ENCODE measurements around the gene ANGPT4. TPM values are rescaled to one million over a fixed set of nuclear protein-coding genes. Genes with fewer than 3 reads are reported as not detected.

ANGPT4 gene
- total RNA-seq, 1 experiment from 2014 or later: not detected

DNA sequence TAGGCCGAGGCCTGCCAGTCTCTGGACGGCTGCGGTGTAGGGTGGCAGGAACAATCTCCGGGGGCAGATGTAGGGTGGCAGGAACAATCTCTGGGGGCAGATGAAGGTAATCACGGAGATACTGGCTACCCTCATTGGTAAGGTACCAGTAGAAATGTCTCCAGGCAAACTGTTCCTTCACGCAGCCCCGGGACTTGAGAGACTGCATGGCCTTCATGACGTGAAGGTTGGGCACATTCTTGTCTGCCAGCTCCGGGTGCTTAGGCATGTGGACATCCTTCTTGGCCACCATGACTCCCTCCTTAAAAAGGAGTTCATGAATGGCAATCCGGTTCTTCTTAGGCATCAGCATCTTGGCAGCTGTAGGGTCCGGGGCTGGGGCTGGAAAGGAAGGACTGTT lies 76.5 kb downstream of the ANGPT4 start:
- peaks cover 9% of the 10 kb centered on the region for H3K4me1 ChIP-seq (ENCODE audit: low read length)
- H3K79me2 ChIP-seq (ENCODE audit: low read length): no peaks in the 10 kb centered on the region
- H3K4me3 ChIP-seq (ENCODE audit: low read length): no peak overlapping the region
- no peaks in the 10 kb centered on the region for H3K36me3 ChIP-seq (ENCODE audit: insufficient read depth, low read length)
- H3K27ac ChIP-seq (ENCODE audit: low read length): no peak overlapping the region
- 0 out of 2 replicates have a peak, but pooled peaks cover 2% of the 10 kb centered on the region for H3K27me3 ChIP-seq (ENCODE audit: low read length)
- H3K9ac ChIP-seq (ENCODE audit: low read length): no peak overlapping the region
- peaks cover 7% of the 10 kb centered on the region; the same call in 1 of the 2 replicates for H4K20me1 ChIP-seq (ENCODE audit: insufficient read depth, low read depth, low read length)
- H2AFZ ChIP-seq (ENCODE audit: low read length): no peak overlapping the region
- no peak for DNase-seq
- no peaks in the 10 kb centered on the region for H3K9me2 ChIP-seq (replicated peaks; ENCODE audit: insufficient read depth, low read length)
- H3K9me3 ChIP-seq (ENCODE audit: low read length): no peaks in the 10 kb centered on the region
- no peak overlapping the region for H3K4me2 ChIP-seq (ENCODE audit: low read depth, low read length, poor library complexity, severe bottlenecking)

DNA sequence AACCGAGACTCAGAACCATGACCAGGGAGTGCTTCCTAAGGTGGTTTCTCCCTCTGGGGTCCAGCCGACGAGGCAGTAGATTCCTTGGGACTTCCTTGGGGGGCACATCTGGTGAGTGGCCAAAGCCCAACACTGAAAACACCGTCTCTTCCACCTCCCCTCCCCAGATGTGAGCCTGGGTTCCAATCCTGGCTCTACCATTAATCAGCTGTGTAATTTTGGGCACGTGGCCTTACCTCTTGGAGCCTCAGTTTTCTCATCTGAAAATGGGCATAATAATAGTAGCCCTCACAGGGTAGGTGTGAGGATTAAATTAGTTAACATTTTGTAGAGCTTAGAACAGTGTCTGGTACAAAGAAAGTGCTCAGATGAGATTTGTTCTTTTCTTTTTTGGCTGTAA lies 77.1 kb downstream of the ANGPT4 start:
- Histone ChIP-seq H3K4me3 (ENCODE audit: low read length) (no peak overlapping the region), H3K4me2 (ENCODE audit: low read depth, low read length, poor library complexity, severe bottlenecking) (no peak overlapping the region), H3K79me2 (ENCODE audit: low read length) (no peaks in the 10 kb centered on the region), H3K27ac (ENCODE audit: low read length) (no peak overlapping the region), H3K36me3 (ENCODE audit: insufficient read depth, low read length) (no peaks in the 10 kb centered on the region), H3K27me3 (ENCODE audit: low read length) (0 out of 2 replicates have a peak, but pooled peaks cover 2% of the 10 kb centered on the region), H2AFZ (ENCODE audit: low read length) (no peak overlapping the region), H4K20me1 (ENCODE audit: insufficient read depth, low read depth, low read length) (peaks cover 6% of the 10 kb centered on the region; the same call in 1 of the 2 replicates), H3K9me2 (replicated peaks; ENCODE audit: insufficient read depth, low read length) (no peaks in the 10 kb centered on the region), H3K9me3 (ENCODE audit: low read length) (no peaks in the 10 kb centered on the region), H3K4me1 (ENCODE audit: low read length) (peaks cover 13% of the 10 kb centered on the region), H3K9ac (ENCODE audit: low read length) (no peak overlapping the region)
- no peak for DNase-seq

DNA sequence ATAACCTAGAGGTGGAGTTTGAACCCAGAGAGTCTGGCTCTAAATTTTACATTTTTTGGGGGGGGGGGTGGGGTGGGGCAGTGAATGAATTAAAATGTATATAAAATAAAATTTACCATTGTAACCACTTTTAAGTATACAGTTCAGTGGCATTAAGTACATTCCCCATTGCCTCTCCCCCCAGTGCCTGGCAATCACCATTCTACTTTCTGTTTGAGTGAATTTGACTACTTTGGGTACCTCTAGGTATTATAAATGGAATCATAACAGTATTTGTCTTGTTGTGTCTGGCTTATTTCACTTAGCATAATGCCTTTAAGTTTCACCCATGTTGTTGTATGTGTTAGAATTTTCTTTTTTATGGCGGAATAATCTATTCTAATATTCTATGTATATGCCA lies 79.9 kb downstream of the ANGPT4 start:
- no peaks in the 10 kb centered on the region for H4K20me1 ChIP-seq (ENCODE audit: insufficient read depth, low read depth, low read length)
- no peaks in the 10 kb centered on the region for H3K9me3 ChIP-seq (ENCODE audit: low read length)
- H3K4me2 ChIP-seq (ENCODE audit: low read depth, low read length, poor library complexity, severe bottlenecking): no peak overlapping the region
- H3K36me3 ChIP-seq (ENCODE audit: insufficient read depth, low read length): no peaks in the 10 kb centered on the region
- H3K9ac ChIP-seq (ENCODE audit: low read length): no peak overlapping the region
- no peaks in the 10 kb centered on the region for H3K79me2 ChIP-seq (ENCODE audit: low read length)
- H3K9me2 ChIP-seq (replicated peaks; ENCODE audit: insufficient read depth, low read length): no peaks in the 10 kb centered on the region
- H3K27me3 ChIP-seq (ENCODE audit: low read length): 0 out of 2 replicates have a peak, but pooled peaks cover 2% of the 10 kb centered on the region
- no peak overlapping the region for H3K4me3 ChIP-seq (ENCODE audit: low read length)
- H3K27ac ChIP-seq (ENCODE audit: low read length): no peak overlapping the region
- H2AFZ ChIP-seq (ENCODE audit: low read length): no peak overlapping the region
- DNase-seq: no peak
- peaks cover 22% of the 10 kb centered on the region for H3K4me1 ChIP-seq (ENCODE audit: low read length)

GRCh38 chr20:835608-836045 lies 80.5 kb downstream of the ANGPT4 start:
- Histone ChIP-seq H3K9me2 (replicated peaks; ENCODE audit: insufficient read depth, low read length) (no peaks in the 10 kb centered on the region), H3K4me3 (ENCODE audit: low read length) (no peak overlapping the region), H3K27me3 (ENCODE audit: low read length) (0 out of 2 replicates have a peak, but pooled peaks cover 2% of the 10 kb centered on the region), H3K27ac (ENCODE audit: low read length) (no peak overlapping the region), H3K4me2 (ENCODE audit: low read depth, low read length, poor library complexity, severe bottlenecking) (no peak overlapping the region), H3K79me2 (ENCODE audit: low read length) (no peaks in the 10 kb centered on the region), H3K4me1 (ENCODE audit: low read length) (peaks cover 22% of the 10 kb centered on the region), H3K9me3 (ENCODE audit: low read length) (no peaks in the 10 kb centered on the region), H3K36me3 (ENCODE audit: insufficient read depth, low read length) (no peaks in the 10 kb centered on the region), H2AFZ (ENCODE audit: low read length) (no peak overlapping the region), H4K20me1 (ENCODE audit: insufficient read depth, low read depth, low read length) (no peaks in the 10 kb centered on the region), H3K9ac (ENCODE audit: low read length) (peak overlapping the region; percentile 13; the same call in 1 of the 2 replicates)
- no peak for DNase-seq

GRCh38 chr20:834151-834746 lies 81.9 kb downstream of the ANGPT4 start:
- Histone ChIP-seq H3K9me2 (replicated peaks; ENCODE audit: insufficient read depth, low read length) (no peaks in the 10 kb centered on the region), H3K9ac (ENCODE audit: low read length) (peak overlapping the region; percentile 68), H3K27me3 (ENCODE audit: low read length) (0 out of 2 replicates have a peak, but pooled peaks cover 2% of the 10 kb centered on the region), H2AFZ (ENCODE audit: low read length) (peak overlapping the region; percentile 87), H3K27ac (ENCODE audit: low read length) (no peak overlapping the region), H4K20me1 (ENCODE audit: insufficient read depth, low read depth, low read length) (no peaks in the 10 kb centered on the region), H3K4me2 (ENCODE audit: low read depth, low read length, poor library complexity, severe bottlenecking) (peak overlapping the region; percentile 96), H3K9me3 (ENCODE audit: low read length) (no peaks in the 10 kb centered on the region), H3K79me2 (ENCODE audit: low read length) (no peaks in the 10 kb centered on the region), H3K36me3 (ENCODE audit: insufficient read depth, low read length) (no peaks in the 10 kb centered on the region), H3K4me1 (ENCODE audit: low read length) (peaks cover 22% of the 10 kb centered on the region), H3K4me3 (ENCODE audit: low read length) (peak overlapping the region; percentile 74)
- DNase-seq: no peak

- H3K4me2 ChIP-seq (ENCODE audit: low read depth, low read length, poor library complexity, severe bottlenecking): peak within 1 kb of the TSS; percentile 96
- peak; percentile 97 for DNase-seq
- peak within 1 kb of the TSS; percentile 91 for H2AFZ ChIP-seq (ENCODE audit: low read length)
These were observed 82.5 kb downstream of the ANGPT4 start, which contains the start of gene FAM110A for GRCh38 chr20:833450-834150. FAM110A (plus strand) TSS chr20:833715; CDS start chr20:844805, 11,090 bp downstream.

DNA sequence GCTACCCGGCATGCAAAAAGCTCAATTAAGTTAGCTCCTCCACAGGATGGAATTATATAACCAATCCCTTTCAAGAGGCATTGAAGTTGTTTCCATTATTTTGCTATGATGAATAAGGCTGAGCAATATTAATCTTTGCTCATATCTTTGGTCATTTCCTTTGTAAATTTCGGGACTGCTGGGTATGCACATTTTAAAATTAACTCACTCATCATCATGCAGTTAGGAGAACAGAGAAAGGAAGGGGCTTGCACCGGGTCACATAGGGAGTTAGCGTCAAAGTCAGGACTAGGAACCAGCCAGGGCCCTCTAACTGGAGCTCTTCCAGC lies 83.0 kb downstream of the ANGPT4 start:
- Histone ChIP-seq H4K20me1 (ENCODE audit: insufficient read depth, low read depth, low read length) (no peaks in the 10 kb centered on the region), H3K9ac (ENCODE audit: low read length) (peak overlapping the region; percentile 68), H3K9me3 (ENCODE audit: low read length) (no peaks in the 10 kb centered on the region), H3K9me2 (replicated peaks; ENCODE audit: insufficient read depth, low read length) (no peaks in the 10 kb centered on the region), H3K36me3 (ENCODE audit: insufficient read depth, low read length) (no peaks in the 10 kb centered on the region), H3K27me3 (ENCODE audit: low read length) (0 out of 2 replicates have a peak, but pooled peaks cover 2% of the 10 kb centered on the region), H3K4me2 (ENCODE audit: low read depth, low read length, poor library complexity, severe bottlenecking) (peak overlapping the region; percentile 96), H3K79me2 (ENCODE audit: low read length) (no peaks in the 10 kb centered on the region), H2AFZ (ENCODE audit: low read length) (peak overlapping the region; percentile 91), H3K4me3 (ENCODE audit: low read length) (peak overlapping the region; percentile 74), H3K4me1 (ENCODE audit: low read length) (peaks cover 22% of the 10 kb centered on the region), H3K27ac (ENCODE audit: low read length) (no peak overlapping the region)
- peak; percentile 41 for DNase-seq

More at GRCh38 chr20:833450-834150, 82.5 kb downstream of the ANGPT4 start, which contains the start of gene FAM110A:
- H3K36me3 ChIP-seq (ENCODE audit: insufficient read depth, low read length): no peaks in the 10 kb centered on the region
- peaks cover 22% of the 10 kb centered on the region for H3K4me1 ChIP-seq (ENCODE audit: low read length)
- H3K4me3 ChIP-seq (ENCODE audit: low read length): peak within 1 kb of the TSS; percentile 74
- no peaks in the 10 kb centered on the region for H4K20me1 ChIP-seq (ENCODE audit: insufficient read depth, low read depth, low read length)
- H3K27ac ChIP-seq (ENCODE audit: low read length): no peak within 1 kb of the TSS
- no peaks in the 10 kb centered on the region for H3K79me2 ChIP-seq (ENCODE audit: low read length)
- 0 out of 2 replicates have a peak, but pooled peaks cover 2% of the 10 kb centered on the region for H3K27me3 ChIP-seq (ENCODE audit: low read length)
- H3K9ac ChIP-seq (ENCODE audit: low read length): peak within 1 kb of the TSS; percentile 68
- no peaks in the 10 kb centered on the region for H3K9me2 ChIP-seq (replicated peaks; ENCODE audit: insufficient read depth, low read length)
- no peaks in the 10 kb centered on the region for H3K9me3 ChIP-seq (ENCODE audit: low read length)

GRCh38 chr20:831956-832355 lies 84.2 kb downstream of the ANGPT4 start:
- no peak for DNase-seq
- Histone ChIP-seq H2AFZ (ENCODE audit: low read length) (no peak overlapping the region), H3K9me2 (replicated peaks; ENCODE audit: insufficient read depth, low read length) (no peaks in the 10 kb centered on the region), H4K20me1 (ENCODE audit: insufficient read depth, low read depth, low read length) (no peaks in the 10 kb centered on the region), H3K36me3 (ENCODE audit: insufficient read depth, low read length) (no peaks in the 10 kb centered on the region), H3K4me3 (ENCODE audit: low read length) (no peak overlapping the region), H3K79me2 (ENCODE audit: low read length) (no peaks in the 10 kb centered on the region), H3K9ac (ENCODE audit: low read length) (no peak overlapping the region), H3K4me2 (ENCODE audit: low read depth, low read length, poor library complexity, severe bottlenecking) (no peak overlapping the region), H3K4me1 (ENCODE audit: low read length) (peaks cover 22% of the 10 kb centered on the region), H3K27ac (ENCODE audit: low read length) (no peak overlapping the region), H3K9me3 (ENCODE audit: low read length) (no peaks in the 10 kb centered on the region), H3K27me3 (ENCODE audit: low read length) (0 out of 2 replicates have a peak, but pooled peaks cover 2% of the 10 kb centered on the region)
